T-helper 1 cell treated with Interleukin-12 subunit alpha and Interleukin-12 subunit beta and Interleukin-4 antibody, amounts not matched to agents 30 μg/mL and 1 μg/mL, for 36 hours (primary cell): ENCODE measurements around the gene WDR13.
"Not testable (repeated sequence)": the region's sequence is repeated elsewhere in the genome, so short reads cannot be mapped to it uniquely, and the experiment has no call there.

Experiments
- H3K27ac Mint-ChIP-seq: one replicate; pipeline ENCODE4 v1.8.0; 2021; ENCODE audit warnings: mild to moderate bottlenecking, mixed read lengths
- H3K27me3 Mint-ChIP-seq: one replicate; pipeline ENCODE4 v1.8.0; 2021; ENCODE audit warnings: low read depth, mixed read lengths
- H3K36me3 Mint-ChIP-seq: one replicate; pipeline ENCODE4 v1.8.0; 2021; ENCODE audit warnings: low read depth, mixed read lengths
- H3K4me1 Mint-ChIP-seq: one replicate; pipeline ENCODE4 v1.8.0; 2021; ENCODE audit warnings: low read depth, mixed read lengths
- H3K4me3 Mint-ChIP-seq: one replicate; pipeline ENCODE4 v1.8.0; 2021; ENCODE audit warnings: mild to moderate bottlenecking, moderate library complexity, mixed read lengths
- H3K9me3 Mint-ChIP-seq: one replicate; pipeline ENCODE4 v1.8.0; 2021; ENCODE audit warnings: mixed read lengths

WDR13 gene

GRCh38 chrX:48613502-48614160, 16.3 kb downstream of the WDR13 start:
- H3K27me3 Mint-ChIP-seq, result no peaks in the 10 kb centered on the region
- no peaks in the 10 kb centered on the region for H3K36me3 Mint-ChIP-seq
- H3K9me3 Mint-ChIP-seq, result no peaks in the 10 kb centered on the region
- H3K27ac Mint-ChIP-seq, result no peak overlapping the region
- H3K4me3 Mint-ChIP-seq, result no peak overlapping the region
- no peaks in the 10 kb centered on the region for H3K4me1 Mint-ChIP-seq

DNA sequence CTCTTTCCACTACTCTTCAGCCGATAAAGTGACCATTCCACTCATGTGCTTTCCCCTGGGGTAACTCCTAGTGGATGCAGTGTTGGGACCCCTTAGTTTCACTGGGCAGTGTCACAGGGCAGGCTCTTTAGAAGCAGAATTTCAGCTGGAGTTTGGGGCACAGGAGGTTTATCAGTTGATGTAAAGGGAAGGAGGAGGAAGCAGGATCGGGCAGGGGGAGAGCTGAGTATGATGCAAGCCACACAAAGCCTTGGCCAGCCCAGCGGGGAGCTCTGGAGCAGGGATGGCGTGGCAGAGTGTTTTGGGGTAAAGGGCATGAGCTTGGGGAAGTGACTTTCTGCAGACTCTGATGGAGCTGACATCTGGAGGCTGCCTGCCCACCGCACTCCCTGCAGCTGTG, 19.3 kb downstream of the WDR13 start:
- H3K36me3 Mint-ChIP-seq, result no peaks in the 10 kb centered on the region
- H3K4me1 Mint-ChIP-seq, result no peaks in the 10 kb centered on the region
- no peak overlapping the region for H3K4me3 Mint-ChIP-seq
- H3K27me3 Mint-ChIP-seq, result no peaks in the 10 kb centered on the region
- no peak overlapping the region for H3K27ac Mint-ChIP-seq
- H3K9me3 Mint-ChIP-seq, result no peaks in the 10 kb centered on the region

DNA sequence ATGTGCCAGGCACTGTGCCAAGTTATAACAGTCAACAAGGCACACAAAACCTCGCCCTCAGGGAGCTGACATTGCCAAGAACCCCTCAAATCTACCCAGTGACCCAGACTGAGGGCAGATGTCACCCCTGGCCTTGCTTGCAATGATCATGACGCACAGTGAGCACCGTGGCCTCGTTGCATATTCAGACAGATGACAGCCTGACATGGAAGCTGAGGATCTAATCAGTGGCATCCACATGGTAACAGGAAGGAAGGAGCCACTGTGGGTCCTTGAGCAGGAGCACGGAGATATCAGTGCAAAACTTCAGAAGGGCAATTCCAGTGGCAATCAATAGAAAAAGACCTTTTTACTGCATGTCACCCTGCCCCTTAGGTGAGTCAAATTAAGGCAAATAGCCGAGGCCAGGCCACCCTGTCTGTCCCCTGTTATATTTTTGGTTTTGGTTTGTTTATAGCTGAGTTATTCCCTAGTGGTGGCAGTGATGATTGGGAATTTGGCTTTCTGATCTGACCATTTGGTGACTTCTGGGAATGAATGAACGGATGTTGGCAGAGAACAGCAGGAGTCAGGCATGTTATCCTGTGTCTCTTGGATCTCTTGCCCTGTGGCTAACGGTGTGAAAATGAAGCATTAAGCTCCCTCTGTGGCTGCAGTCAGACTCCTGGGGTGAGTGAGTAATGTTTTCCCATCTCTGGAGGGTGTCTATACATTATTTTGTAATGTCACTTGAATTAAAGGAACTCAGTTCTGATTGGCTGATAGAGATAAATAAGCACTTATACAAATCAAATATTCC, 20.4 kb downstream of the WDR13 start:
- Mint-ChIP-seq H3K4me1 (no peaks in the 10 kb centered on the region), H3K4me3 (no peak overlapping the region), H3K36me3 (no peaks in the 10 kb centered on the region), H3K9me3 (no peaks in the 10 kb centered on the region), H3K27me3 (no peaks in the 10 kb centered on the region), H3K27ac (no peak overlapping the region)

DNA sequence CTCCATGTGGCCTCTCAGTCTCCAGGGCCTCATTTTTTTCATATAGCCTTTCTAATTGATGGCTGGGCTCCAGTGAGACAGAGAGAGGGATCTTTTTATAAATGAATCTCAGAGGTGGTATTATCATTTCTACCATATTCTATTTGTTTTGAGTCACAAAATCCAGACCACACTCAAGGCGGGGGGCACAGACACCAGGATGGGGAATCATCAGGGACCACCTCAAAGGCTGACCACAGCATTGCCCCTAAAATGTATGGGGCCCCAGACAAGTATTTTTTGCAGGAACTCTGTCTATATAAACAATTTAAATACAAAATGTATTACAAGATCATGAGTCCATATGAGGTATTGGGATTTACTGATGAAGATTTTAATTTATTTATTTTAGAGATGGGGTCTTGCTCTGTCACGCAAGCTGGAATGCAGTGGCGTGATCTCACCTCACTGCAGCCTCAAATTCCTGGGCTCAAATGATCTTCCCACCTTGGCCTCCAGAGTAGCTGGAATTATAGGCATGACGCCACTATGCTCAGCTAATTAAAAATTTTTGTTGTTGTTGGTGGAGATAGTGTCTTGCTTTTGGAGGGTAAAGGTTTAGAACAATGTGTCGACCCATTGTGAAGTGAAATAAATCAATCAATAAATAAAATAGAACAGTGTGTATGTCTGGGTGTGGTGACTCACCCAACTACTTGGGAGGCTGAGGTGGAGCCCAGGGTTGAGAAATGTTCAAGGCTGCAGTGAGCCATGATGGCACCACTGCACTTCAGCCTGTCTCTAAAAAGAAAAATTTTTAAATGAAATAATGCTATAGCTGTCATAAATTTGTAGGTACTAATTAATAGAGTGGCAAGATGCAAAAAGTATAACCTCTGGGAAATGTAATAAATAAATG, 29.4 kb downstream of the WDR13 start:
- Mint-ChIP-seq H3K27me3 (no peaks in the 10 kb centered on the region), H3K4me1 (peaks cover 4% of the 10 kb centered on the region), H3K9me3 (no peaks in the 10 kb centered on the region), H3K4me3 (no peak overlapping the region), H3K36me3 (no peaks in the 10 kb centered on the region), H3K27ac (no peak overlapping the region)

GRCh38 chrX:48631376-48632090, 34.2 kb downstream of the WDR13 start:
- Mint-ChIP-seq H3K4me1 (peaks cover 6% of the 10 kb centered on the region), H3K9me3 (no peaks in the 10 kb centered on the region), H3K4me3 (no peak overlapping the region), H3K36me3 (no peaks in the 10 kb centered on the region), H3K27ac (peak overlapping the region; percentile 36), H3K27me3 (no peaks in the 10 kb centered on the region)

DNA sequence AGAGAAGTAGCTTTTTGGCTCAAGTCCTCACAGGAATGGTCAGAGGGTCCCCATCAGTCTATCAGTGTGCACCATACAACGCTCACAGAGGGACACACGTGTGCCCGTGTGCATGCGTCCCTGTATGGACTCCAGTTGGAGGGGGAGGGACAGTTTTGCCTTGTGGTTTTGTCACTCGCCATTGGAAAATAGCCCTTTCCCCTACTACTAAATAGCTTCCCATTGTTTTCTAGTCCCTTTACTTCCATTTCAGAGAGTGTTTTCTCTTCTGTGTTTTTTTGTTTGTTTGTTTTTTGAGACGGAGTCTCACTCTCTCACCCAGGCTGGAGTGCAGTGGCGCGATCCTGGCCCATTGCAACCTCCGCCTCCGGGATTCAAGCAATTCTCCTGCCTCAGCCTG, 34.9 kb downstream of the WDR13 start:
- H3K9me3 Mint-ChIP-seq, result no peaks in the 10 kb centered on the region
- no peak overlapping the region for H3K27ac Mint-ChIP-seq
- peaks cover 6% of the 10 kb centered on the region for H3K4me1 Mint-ChIP-seq
- no peaks in the 10 kb centered on the region for H3K27me3 Mint-ChIP-seq
- H3K36me3 Mint-ChIP-seq, result no peaks in the 10 kb centered on the region
- H3K4me3 Mint-ChIP-seq, result no peak overlapping the region

DNA sequence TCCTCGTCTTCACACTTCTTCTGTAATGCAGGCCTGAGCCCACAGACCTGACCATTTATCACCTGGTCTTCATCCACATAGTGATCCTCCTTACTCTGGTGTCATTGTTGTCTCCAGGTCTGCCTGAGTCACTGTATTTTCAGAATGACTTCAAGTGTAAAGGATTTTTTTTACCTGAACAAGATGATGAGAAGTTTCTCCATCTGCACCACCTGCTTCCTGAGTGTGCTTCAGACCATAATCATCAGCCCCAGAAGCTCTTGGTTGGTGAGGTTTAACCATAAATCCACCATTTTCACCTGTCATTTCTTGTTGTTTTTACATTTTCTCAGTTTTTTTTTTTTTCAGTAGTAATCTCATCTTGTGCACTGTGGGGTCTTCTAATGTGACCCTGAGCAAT, 39.0 kb downstream of the WDR13 start:
- Mint-ChIP-seq H3K27ac (no peak overlapping the region), H3K9me3 (no peaks in the 10 kb centered on the region), H3K36me3 (no peaks in the 10 kb centered on the region), H3K4me3 (no peak overlapping the region), H3K4me1 (peaks cover 6% of the 10 kb centered on the region), H3K27me3 (no peaks in the 10 kb centered on the region)

- no peak overlapping the region for H3K4me3 Mint-ChIP-seq
- no peaks in the 10 kb centered on the region for H3K27me3 Mint-ChIP-seq
- peaks cover 2% of the 10 kb centered on the region for H3K4me1 Mint-ChIP-seq
- H3K27ac Mint-ChIP-seq, result no peak overlapping the region
- H3K36me3 Mint-ChIP-seq, result no peaks in the 10 kb centered on the region
- no peaks in the 10 kb centered on the region for H3K9me3 Mint-ChIP-seq
Observed at GRCh38 chrX:48636776-48637175, 39.5 kb downstream of the WDR13 start.

GRCh38 chrX:48645669-48646068, 48.4 kb downstream of the WDR13 start:
- peaks cover 3% of the 10 kb centered on the region for H3K4me1 Mint-ChIP-seq
- no peaks in the 10 kb centered on the region for H3K27me3 Mint-ChIP-seq
- H3K9me3 Mint-ChIP-seq, result no peaks in the 10 kb centered on the region
- no peak overlapping the region for H3K27ac Mint-ChIP-seq
- no peak overlapping the region for H3K4me3 Mint-ChIP-seq
- H3K36me3 Mint-ChIP-seq, result no peaks in the 10 kb centered on the region

DNA sequence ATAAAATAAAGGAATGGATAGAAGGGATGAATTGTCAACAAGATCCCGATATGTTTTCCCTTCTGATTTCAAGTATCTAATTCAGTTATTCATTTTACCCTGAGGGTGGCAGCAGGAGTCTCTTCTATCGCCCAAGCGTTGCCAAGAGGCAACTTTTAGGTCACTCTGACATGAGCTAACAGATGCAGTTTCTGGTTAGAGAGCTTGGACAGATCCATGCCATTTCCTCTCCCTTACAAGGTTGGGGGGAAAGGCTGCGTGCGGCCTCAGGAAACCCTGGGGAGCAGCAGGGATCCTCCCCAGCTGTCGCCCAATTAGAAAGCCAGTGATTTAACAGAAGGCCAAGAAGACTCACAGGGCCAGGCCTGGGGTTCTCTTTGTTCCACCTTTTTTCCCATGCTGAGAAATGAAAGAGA, 51.1 kb downstream of the WDR13 start:
- no peaks in the 10 kb centered on the region for H3K9me3 Mint-ChIP-seq
- no peaks in the 10 kb centered on the region for H3K36me3 Mint-ChIP-seq
- H3K27ac Mint-ChIP-seq, result no peak overlapping the region
- H3K4me3 Mint-ChIP-seq, result no peak overlapping the region
- H3K27me3 Mint-ChIP-seq, result no peaks in the 10 kb centered on the region
- H3K4me1 Mint-ChIP-seq, result peaks cover 5% of the 10 kb centered on the region

DNA sequence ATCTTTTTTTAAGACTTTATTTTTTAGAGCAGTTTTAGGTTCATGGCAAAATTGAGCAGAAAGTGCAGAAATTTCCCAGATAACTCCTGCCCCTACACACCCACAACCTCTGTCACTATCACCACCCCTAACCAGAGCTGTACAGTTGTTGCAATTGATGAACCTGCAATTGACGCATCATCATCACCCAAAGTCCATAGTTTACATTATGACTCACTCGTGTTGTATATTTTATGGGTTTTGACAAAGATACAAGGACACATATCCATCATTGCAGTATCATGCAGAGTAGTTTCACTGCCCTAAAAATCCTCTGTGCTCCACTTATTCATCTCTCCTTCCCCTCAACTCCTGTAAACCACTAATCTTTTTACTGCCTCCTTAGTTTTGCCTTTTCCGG, 51.8 kb downstream of the WDR13 start:
- no peaks in the 10 kb centered on the region for H3K36me3 Mint-ChIP-seq
- H3K9me3 Mint-ChIP-seq, result no peaks in the 10 kb centered on the region
- H3K27me3 Mint-ChIP-seq, result peaks cover 4% of the 10 kb centered on the region
- H3K4me1 Mint-ChIP-seq, result peaks cover 5% of the 10 kb centered on the region
- H3K4me3 Mint-ChIP-seq, result no peak overlapping the region
- no peak overlapping the region for H3K27ac Mint-ChIP-seq

- H3K9me3 Mint-ChIP-seq, H3K4me1 Mint-ChIP-seq, H3K36me3 Mint-ChIP-seq, H3K27me3 Mint-ChIP-seq, H3K27ac Mint-ChIP-seq, H3K4me3 Mint-ChIP-seq: not testable (repeated sequence)
Observed at GRCh38 chrX:48652055-48652579, 54.8 kb downstream of the WDR13 start.

DNA sequence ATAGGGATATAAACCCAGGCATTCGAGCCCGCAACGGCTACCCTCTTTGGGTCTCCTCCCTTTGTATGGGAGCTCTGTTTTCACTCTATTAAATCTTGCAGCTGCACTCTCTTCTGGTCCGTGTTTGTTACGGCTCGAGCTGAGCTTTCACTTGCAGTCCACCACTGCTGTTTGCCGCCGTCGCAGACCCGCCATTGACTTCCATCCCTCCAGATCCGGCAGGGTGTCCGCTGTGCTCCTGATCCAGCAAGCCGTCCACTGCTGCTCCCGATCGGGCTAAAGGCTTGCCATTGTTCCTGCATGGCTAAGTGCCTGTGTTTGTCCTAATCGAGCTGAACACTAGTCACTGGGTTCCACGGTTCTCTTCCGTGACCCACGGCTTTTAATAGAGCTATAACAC, 57.5 kb downstream of the WDR13 start:
- H3K4me3 Mint-ChIP-seq, H3K36me3 Mint-ChIP-seq, H3K27ac Mint-ChIP-seq: not testable (repeated sequence)

More for the DNA sequence above, 57.5 kb downstream of the WDR13 start:
- H3K27me3 Mint-ChIP-seq, H3K9me3 Mint-ChIP-seq, H3K4me1 Mint-ChIP-seq: not testable (repeated sequence)
